A673 (cell line): ENCODE results near the gene XPNPEP3. TPM values are rescaled to one million over a fixed set of nuclear protein-coding genes. Genes with fewer than 3 reads are reported as not detected.

Source experiments
- BruUV-seq: library from RNA; stranded (reverse); fragments of 400-500 nt; replicated peaks from 2 replicates; lab custom pipeline; 2021; lab: Mats Ljungman, UMichigan
- CTCF ChIA-PET: fragments of 300-600 bp; sonication (Branson Sonifier 250); formaldehyde crosslinking; loops from one replicate; lab custom pipeline; 2022; ENCODE audit warnings: antibody characterized with exemption; lab: Charles Lee
- POLR2A ChIA-PET: fragments of 300-600 bp; sonication (Branson Sonifier 250); formaldehyde crosslinking; loops from one replicate; lab custom pipeline; 2022; ENCODE audit warnings: antibody characterized with exemption; ENCODE audit not compliant: low non-redundant PET; lab: Charles Lee
- DNase-seq: peaks from one replicate; pipeline ENCODE4 v3.0.0-alpha.2; 2015; ENCODE audit warnings: low spot score
- H3K27ac ChIP-seq: fragments of 200-600 bp; sonication (generic); 2 replicates; pipeline ENCODE4 v1.5.1; 2016; ENCODE audit warnings: mixed run types, low read depth, mild to moderate bottlenecking, mixed read lengths, antibody characterized with exemption, low read length; ENCODE audit not compliant: poor library complexity, severe bottlenecking
- H3K27me3 ChIP-seq: fragments of 200-600 bp; sonication (generic); replicated peaks from 2 replicates; pipeline ENCODE4 v1.6.1; 2017; ENCODE audit warnings: mixed run types, low read depth, mild to moderate bottlenecking, mixed read lengths, antibody characterized with exemption, low read length; ENCODE audit not compliant: insufficient read depth, poor library complexity
- H3K36me3 ChIP-seq: fragments of 200-600 bp; sonication (generic); 2 replicates; pipeline ENCODE4 v1.6.1; 2016; ENCODE audit warnings: mixed run types, mild to moderate bottlenecking, mixed read lengths, antibody characterized with exemption, low read length; ENCODE audit not compliant: insufficient read depth, poor library complexity, severe bottlenecking
- H3K4me1 ChIP-seq: fragments of 200-600 bp; sonication (generic); 2 replicates; pipeline ENCODE4 v1.6.1; 2017; ENCODE audit warnings: mixed run types, mild to moderate bottlenecking, mixed read lengths, antibody characterized with exemption, low read length; ENCODE audit not compliant: insufficient read depth, poor library complexity, severe bottlenecking
- H3K4me3 ChIP-seq: fragments of 200-600 bp; sonication (generic); 2 replicates; pipeline ENCODE4 v1.5.1; 2016; ENCODE audit warnings: low read depth, mixed run types, mild to moderate bottlenecking, mixed read lengths, low read length; ENCODE audit not compliant: poor library complexity, severe bottlenecking
- H3K9me3 ChIP-seq: fragments of 200-600 bp; sonication (generic); 2 replicates; pipeline ENCODE4 v1.6.1; 2016; ENCODE audit warnings: mixed run types, low read depth, mild to moderate bottlenecking, mixed read lengths, antibody characterized with exemption, low read length; ENCODE audit not compliant: poor library complexity, severe bottlenecking
- CTCF ChIP-seq: fragments of 300-800, 200-600 bp; sonication (generic); conservative IDR thresholded peaks from 2 replicates; pipeline ENCODE4 v1.5.1; 2017; ENCODE audit warnings: low read depth, mild to moderate bottlenecking, antibody characterized with exemption, low read length, moderate library complexity, mixed read lengths
- EZH2 ChIP-seq: fragments of 200-600 bp; sonication (generic); IDR thresholded peaks from 2 replicates; pipeline ENCODE4 v1.6.1; 2017; ENCODE audit warnings: borderline replicate concordance, low read depth, mild to moderate bottlenecking, mixed read lengths, antibody characterized with exemption, low read length; ENCODE audit not compliant: poor library complexity, severe bottlenecking
- intact Hi-C: fragments of 100-400 bp; cut with micrococcal nuclease; formaldehyde crosslinking; loops from one replicate; pipeline ENCODE4 v1.10.0; 2022; ENCODE audit not compliant: unreplicated experiment
- total RNA-seq: library from RNA; stranded (reverse); gene quantifications from 2 replicates; pipeline ENCODE4 v1.2.3, GENCODE V29; 2021

XPNPEP3 gene
- total RNA-seq, 1 experiment from 2014 or later = 31.3 TPM

- intact Hi-C loops = no loop called here
- no TSS peak for BruUV-seq
- ChIA-PET CTCF (no interaction called here), POLR2A (interaction anchor here (0.6 kb wide), 2 partner anchors 15 to 200 kb away, joined by 3 to 8 read pairs; partner anchors contain the start of gene RBX1)
- TF ChIP-seq CTCF = no peak
- no peak for TF ChIP-seq EZH2
- Histone ChIP-seq H3K27ac (no peak overlapping the region), H3K27me3 (no peaks in the 10 kb centered on the region), H3K36me3 (peaks cover 57% of the 10 kb centered on the region), H3K4me1 (no peaks in the 10 kb centered on the region), H3K9me3 (no peaks in the 10 kb centered on the region), H3K4me3 (no peak overlapping the region)
- DNase-seq = no peak
Observed at GRCh38 chr22:40965936-40966725, 109.2 kb downstream of the XPNPEP3 start.

GRCh38 chr22:40966726-40967085, 109.8 kb downstream of the XPNPEP3 start:
- intact Hi-C loops = no loop called here
- Histone ChIP-seq H3K27ac (no peak overlapping the region), H3K9me3 (no peaks in the 10 kb centered on the region), H3K27me3 (no peaks in the 10 kb centered on the region), H3K4me1 (no peaks in the 10 kb centered on the region), H3K36me3 (peaks cover 57% of the 10 kb centered on the region), H3K4me3 (no peak overlapping the region)
- ChIA-PET CTCF (no interaction called here), POLR2A (interaction anchor here (0.6 kb wide), 1 partner anchor 15 kb away, joined by 8 read pairs; the partner anchor contains the start of gene RBX1)
- DNase-seq = no peak
- no peak for TF ChIP-seq EZH2
- TF ChIP-seq CTCF = no peak
- no TSS peak for BruUV-seq

- TF ChIP-seq CTCF = no peak
- no peak for TF ChIP-seq EZH2
- intact Hi-C loops = no loop called here
- Histone ChIP-seq H3K9me3 (no peaks in the 10 kb centered on the region), H3K4me1 (no peaks in the 10 kb centered on the region), H3K27me3 (no peaks in the 10 kb centered on the region), H3K36me3 (peaks cover 57% of the 10 kb centered on the region), H3K4me3 (no peak overlapping the region), H3K27ac (no peak overlapping the region)
- ChIA-PET CTCF (no interaction called here), POLR2A (interaction anchor here (0.6 to 0.7 kb wide), 2 partner anchors 16 to 96 kb away, joined by 8 to 15 read pairs; partner anchors contain the start of gene RBX1)
- DNase-seq = no peak
- BruUV-seq = no TSS peak
Observed at GRCh38 chr22:40967111-40967760, 110.3 kb downstream of the XPNPEP3 start.
